ENCODE data around the gene AKAP11. TPM values are rescaled to one million over a fixed set of nuclear protein-coding genes. Genes with fewer than 3 reads are reported as not detected.

Gene AKAP11
- polyA plus RNA-seq, 1 donor (not counting 4 experiments of a cell fraction or from before 2014, with no cell fraction given): 17.4 TPM

DNA sequence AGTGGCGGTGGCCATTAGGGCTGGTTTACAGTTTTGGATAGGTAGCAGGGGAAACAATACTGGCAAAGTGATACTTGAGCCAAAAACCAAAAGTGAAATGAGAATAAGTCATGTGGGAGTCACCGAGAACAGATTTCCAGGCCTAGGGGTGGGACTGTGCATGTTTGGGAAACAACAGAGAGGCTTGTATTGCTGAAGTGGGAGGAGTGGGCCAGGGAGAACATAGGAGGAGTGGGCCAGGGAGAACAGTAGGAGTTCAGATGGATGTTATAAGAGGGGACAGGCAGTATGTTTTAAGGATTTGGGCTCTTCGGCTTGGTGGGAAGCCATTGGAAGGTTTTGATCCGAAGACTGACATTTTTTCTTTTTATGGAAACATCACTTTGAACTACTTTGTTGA, 35.5 kb downstream of the AKAP11 start:
- H3K36me3 ChIP-seq (ENCODE audit: control insufficient read depth in 2 of 2, extremely low read depth in 1 of 2, insufficient read depth in 2 of 2, low read length in 2 of 2): peaks cover 0 to 2% of the 10 kb centered on the region in 2 experiments
- no peaks in the 10 kb centered on the region for H3K4me1 ChIP-seq (ENCODE audit: control insufficient read depth, extremely low read depth, insufficient read depth, low read length)
- dilution Hi-C loops (cut with MboI; ENCODE audit: extremely low pct_ligation_motif_present, low sequenced_read_pairs): no loop called here
- FAIRE-seq: no peak
- H3K9me3 ChIP-seq (ENCODE audit: control insufficient read depth, low read depth, low read length): no peaks in the 10 kb centered on the region
- H3K27me3 ChIP-seq (ENCODE audit: control insufficient read depth, extremely low read depth, insufficient read depth, low read length): no peaks in the 10 kb centered on the region
- TF ChIP-seq, protein P1, sequence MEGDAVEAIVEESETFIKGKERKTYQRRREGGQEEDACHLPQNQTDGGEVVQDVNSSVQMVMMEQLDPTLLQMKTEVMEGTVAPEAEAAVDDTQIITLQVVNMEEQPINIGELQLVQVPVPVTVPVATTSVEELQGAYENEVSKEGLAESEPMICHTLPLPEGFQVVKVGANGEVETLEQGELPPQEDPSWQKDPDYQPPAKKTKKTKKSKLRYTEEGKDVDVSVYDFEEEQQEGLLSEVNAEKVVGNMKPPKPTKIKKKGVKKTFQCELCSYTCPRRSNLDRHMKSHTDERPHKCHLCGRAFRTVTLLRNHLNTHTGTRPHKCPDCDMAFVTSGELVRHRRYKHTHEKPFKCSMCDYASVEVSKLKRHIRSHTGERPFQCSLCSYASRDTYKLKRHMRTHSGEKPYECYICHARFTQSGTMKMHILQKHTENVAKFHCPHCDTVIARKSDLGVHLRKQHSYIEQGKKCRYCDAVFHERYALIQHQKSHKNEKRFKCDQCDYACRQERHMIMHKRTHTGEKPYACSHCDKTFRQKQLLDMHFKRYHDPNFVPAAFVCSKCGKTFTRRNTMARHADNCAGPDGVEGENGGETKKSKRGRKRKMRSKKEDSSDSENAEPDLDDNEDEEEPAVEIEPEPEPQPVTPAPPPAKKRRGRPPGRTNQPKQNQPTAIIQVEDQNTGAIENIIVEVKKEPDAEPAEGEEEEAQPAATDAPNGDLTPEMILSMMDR (optimal IDR thresholded peaks at IDR 0.05 in 1 of 3, IDR thresholded peaks at IDR 0.05 in 1 of 3, conservative IDR thresholded peaks at IDR 0.05 in 1 of 3; ENCODE audit: extremely low read depth in 1 of 3, insufficient read depth in 2 of 3, low read length in 3 of 3): no peak
- TF ChIP-seq EZH2 (IDR thresholded peaks at IDR 0.05; ENCODE audit: low read length): no peak
- H4K20me1 ChIP-seq (ENCODE audit: control insufficient read depth, extremely low read depth, insufficient read depth, low read length): no peaks in the 10 kb centered on the region
- H3K9me1 ChIP-seq (ENCODE audit: control insufficient read depth, extremely low read depth, insufficient read depth, low read length): peaks cover 3% of the 10 kb centered on the region
- H2AFZ ChIP-seq (ENCODE audit: control insufficient read depth, low read length): no peak overlapping the region
- no peak overlapping the region for H3K27ac ChIP-seq (ENCODE audit: control insufficient read depth, insufficient read depth, low read length)
- no peak for DNase-seq (ENCODE audit: low read depth, low spot score)
- H3K4me2 ChIP-seq (ENCODE audit: control insufficient read depth, extremely low read depth, insufficient read depth, low read depth, low read length): no peak overlapping the region
- H3K9ac ChIP-seq (ENCODE audit: control insufficient read depth, extremely low read depth, insufficient read depth, low read length): no peak overlapping the region
- no peaks in the 10 kb centered on the region for H3K79me2 ChIP-seq (ENCODE audit: control insufficient read depth, insufficient read depth, low read length)
- H3K4me3 ChIP-seq (ENCODE audit: control insufficient read depth in 2 of 3, extremely low read depth in 1 of 3, insufficient read depth in 2 of 3, low read depth in 1 of 3, low read length in 3 of 3): no peak overlapping the region

DNA sequence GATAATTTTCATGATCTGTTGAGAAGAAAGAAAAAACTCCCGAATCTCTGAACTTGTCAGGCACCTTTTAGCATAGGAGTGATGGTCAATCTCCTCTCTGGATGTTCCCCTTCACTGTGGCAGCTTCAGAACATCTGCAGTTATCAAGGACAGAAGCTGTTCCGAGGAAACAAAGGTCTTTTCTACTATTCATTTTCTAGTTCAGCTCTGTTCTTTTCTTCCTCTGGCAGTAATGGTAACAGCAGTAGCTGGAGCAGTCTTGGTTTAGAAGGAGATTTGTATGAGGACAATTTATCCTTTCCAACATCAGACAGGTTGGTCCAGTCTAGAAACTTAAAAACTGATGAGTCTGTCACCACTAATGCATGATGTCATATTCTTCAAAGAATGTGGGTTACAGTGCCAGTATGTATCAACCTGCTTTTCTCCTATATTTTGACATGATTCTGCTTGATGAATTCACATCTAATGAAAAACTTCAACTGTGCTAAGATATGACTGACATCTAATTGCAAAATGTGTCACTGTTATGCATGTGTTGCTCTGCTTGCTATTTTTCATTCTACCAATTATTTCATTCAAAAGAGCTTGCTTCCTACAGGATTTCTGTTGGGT, 41.0 kb downstream of the AKAP11 start:
- no peak overlapping the region for H3K9ac ChIP-seq (ENCODE audit: control insufficient read depth, extremely low read depth, insufficient read depth, low read length)
- H2AFZ ChIP-seq (ENCODE audit: control insufficient read depth, low read length): no peak overlapping the region
- H3K36me3 ChIP-seq (ENCODE audit: control insufficient read depth in 2 of 2, extremely low read depth in 1 of 2, insufficient read depth in 2 of 2, low read length in 2 of 2): peaks cover 2 to 3% of the 10 kb centered on the region in 2 experiments
- H3K4me2 ChIP-seq (ENCODE audit: control insufficient read depth, extremely low read depth, insufficient read depth, low read depth, low read length): no peak overlapping the region
- H3K27ac ChIP-seq (ENCODE audit: control insufficient read depth, insufficient read depth, low read length): no peak overlapping the region
- no peaks in the 10 kb centered on the region for H3K4me1 ChIP-seq (ENCODE audit: control insufficient read depth, extremely low read depth, insufficient read depth, low read length)
- DNase-seq (ENCODE audit: low read depth, low spot score): no peak
- H3K9me1 ChIP-seq (ENCODE audit: control insufficient read depth, extremely low read depth, insufficient read depth, low read length): no peaks in the 10 kb centered on the region
- no peak overlapping the region for H3K4me3 ChIP-seq (ENCODE audit: control insufficient read depth in 2 of 3, extremely low read depth in 1 of 3, insufficient read depth in 2 of 3, low read depth in 1 of 3, low read length in 3 of 3)
- no peaks in the 10 kb centered on the region for H4K20me1 ChIP-seq (ENCODE audit: control insufficient read depth, extremely low read depth, insufficient read depth, low read length)
- TF ChIP-seq, protein P1 (optimal IDR thresholded peaks at IDR 0.05 in 1 of 3, IDR thresholded peaks at IDR 0.05 in 1 of 3, conservative IDR thresholded peaks at IDR 0.05 in 1 of 3; ENCODE audit: extremely low read depth in 1 of 3, insufficient read depth in 2 of 3, low read length in 3 of 3): no peak
- no peak for TF ChIP-seq EZH2 (IDR thresholded peaks at IDR 0.05; ENCODE audit: low read length)
- H3K27me3 ChIP-seq (ENCODE audit: control insufficient read depth, extremely low read depth, insufficient read depth, low read length): no peaks in the 10 kb centered on the region
- no peaks in the 10 kb centered on the region for H3K79me2 ChIP-seq (ENCODE audit: control insufficient read depth, insufficient read depth, low read length)
- H3K9me3 ChIP-seq (ENCODE audit: control insufficient read depth, low read depth, low read length): no peaks in the 10 kb centered on the region
- dilution Hi-C loops (cut with MboI; ENCODE audit: extremely low pct_ligation_motif_present, low sequenced_read_pairs): no loop called here
- FAIRE-seq: peak; percentile 62
